NOMO-1 (cell line): ENCODE results near the gene RAD51B.
"Not testable (repeated sequence)": the region's sequence is repeated elsewhere in the genome, so short reads cannot be mapped to it uniquely, and the experiment has no call there.

Source experiments
- DNase-seq, 2 experiments: peaks; one replicate each; lab custom pipeline; 2025; ENCODE audit not compliant: unreplicated experiment in 2 of 2; lab: John Stamatoyannopoulos, UW

The RAD51B gene

GRCh38 chr14:68413509-68413908 is 593.9 kb downstream of the RAD51B start:
- no peak for DNase-seq

GRCh38 chr14:68414121-68414520 is 594.5 kb downstream of the RAD51B start:
- DNase-seq = no peak

GRCh38 chr14:68416171-68416570 is 596.6 kb downstream of the RAD51B start:
- no peak for DNase-seq

GRCh38 chr14:68417009-68417650 is 597.6 kb downstream of the RAD51B start:
- DNase-seq = no peak

GRCh38 chr14:68418174-68419118 is 598.9 kb downstream of the RAD51B start:
- DNase-seq = no peak

GRCh38 chr14:68420350-68420749 is 600.8 kb downstream of the RAD51B start:
- no peak for DNase-seq

- DNase-seq = no peak
Measured at GRCh38 chr14:68421116-68421515, 601.5 kb downstream of the RAD51B start.

- peak in 1 of 2 experiments; percentile 17 for DNase-seq
Measured at GRCh38 chr14:68423686-68424085, 604.1 kb downstream of the RAD51B start.

GRCh38 chr14:68424443-68425172 is 605.0 kb downstream of the RAD51B start:
- DNase-seq = no peak

- DNase-seq = no peak
Measured at GRCh38 chr14:68426661-68427549, 607.3 kb downstream of the RAD51B start.

- DNase-seq = no peak
Measured at GRCh38 chr14:68427550-68427890, 607.9 kb downstream of the RAD51B start.

- not testable (repeated sequence) for DNase-seq
Measured at GRCh38 chr14:68428900-68429299, 609.3 kb downstream of the RAD51B start.

- not testable (repeated sequence) for DNase-seq
Measured at GRCh38 chr14:68434173-68434572, 614.6 kb downstream of the RAD51B start.

GRCh38 chr14:68435631-68436030 is 616.1 kb downstream of the RAD51B start:
- not testable (repeated sequence) for DNase-seq

- no peak for DNase-seq
Measured at GRCh38 chr14:68439676-68440075, 620.1 kb downstream of the RAD51B start.

- no peak for DNase-seq
Measured at GRCh38 chr14:68440820-68441219, 621.2 kb downstream of the RAD51B start.

GRCh38 chr14:68441542-68441941 is 622.0 kb downstream of the RAD51B start:
- DNase-seq = no peak

GRCh38 chr14:68442828-68443629 is 623.5 kb downstream of the RAD51B start:
- no peak for DNase-seq

GRCh38 chr14:68444449-68445168 is 625.0 kb downstream of the RAD51B start:
- no peak for DNase-seq
